Stimulated activated CD4-positive, alpha-beta T cell treated with anti-CD3 and anti-CD28 coated beads, Interleukin-1b, Interleukin-23, amount 100 ng/mL, for 24 hours (primary cell): ENCODE results near the gene EYA3.
"Not testable (repeated sequence)": the region's sequence is repeated elsewhere in the genome, so short reads cannot be mapped to it uniquely, and the experiment has no call there.

Source experiments
- DNase-seq, 4 experiments: peaks; one replicate each; pipeline ENCODE4 v3.0.0-alpha.2; 2020; ENCODE audit warnings: low read depth in 4 of 4, low spot score in 1 of 4

Gene EYA3

DNA sequence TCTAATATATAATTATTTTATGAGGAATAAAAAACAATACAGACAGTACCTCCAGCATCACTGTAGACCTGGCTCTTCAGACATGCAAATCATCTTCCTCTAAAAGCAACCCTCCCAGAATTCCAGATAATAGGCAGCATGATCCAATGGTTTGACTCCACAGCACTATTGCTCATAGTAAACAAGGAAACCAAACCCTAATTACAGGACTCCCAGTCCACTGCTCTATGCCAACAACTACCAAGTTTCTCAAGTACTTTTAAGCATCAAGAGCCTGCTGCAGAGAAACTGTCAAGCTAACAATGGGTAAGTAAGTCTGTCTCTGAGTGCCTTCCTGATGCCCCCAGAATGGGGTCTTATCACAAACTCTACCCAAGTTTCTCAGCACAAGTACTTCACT, 57.2 kb downstream of the EYA3 start:
- DNase-seq, result no peak

DNA sequence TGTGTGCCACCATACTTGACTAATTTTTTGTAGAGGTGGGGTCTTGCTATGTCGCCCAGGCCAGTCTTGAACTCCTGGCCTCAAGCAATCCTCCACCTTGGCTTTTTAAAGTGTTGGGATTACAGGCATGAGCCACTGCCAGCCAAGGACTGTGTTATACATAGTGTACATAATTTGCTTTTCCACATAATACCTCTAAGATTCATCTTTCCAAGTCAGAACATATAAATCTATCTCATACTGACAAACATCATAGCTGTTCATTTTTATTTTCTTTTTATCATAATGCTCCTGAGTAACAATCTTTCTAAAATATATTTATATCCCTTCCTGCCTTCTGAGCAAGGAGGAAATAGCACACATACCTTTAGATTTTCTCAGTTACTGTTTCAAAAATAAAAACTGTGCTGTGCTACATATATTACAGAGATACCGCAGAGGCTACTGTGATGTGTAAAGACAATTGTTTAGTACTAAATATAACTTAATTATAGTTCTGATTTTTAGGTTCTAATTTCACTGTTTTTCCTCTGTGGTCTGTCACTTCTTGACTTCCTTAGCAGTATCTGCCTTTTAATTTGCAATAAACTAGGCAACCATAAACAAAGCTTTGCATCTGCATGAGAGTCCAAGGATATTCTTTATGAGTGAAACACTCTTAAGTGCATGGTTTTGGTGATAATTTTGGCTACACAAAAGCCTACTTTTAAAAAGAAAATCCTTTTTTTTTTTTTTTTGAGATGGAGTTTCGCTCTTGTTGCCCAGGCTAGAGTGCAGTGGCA, 59.3 kb downstream of the EYA3 start:
- no peak for DNase-seq

DNA sequence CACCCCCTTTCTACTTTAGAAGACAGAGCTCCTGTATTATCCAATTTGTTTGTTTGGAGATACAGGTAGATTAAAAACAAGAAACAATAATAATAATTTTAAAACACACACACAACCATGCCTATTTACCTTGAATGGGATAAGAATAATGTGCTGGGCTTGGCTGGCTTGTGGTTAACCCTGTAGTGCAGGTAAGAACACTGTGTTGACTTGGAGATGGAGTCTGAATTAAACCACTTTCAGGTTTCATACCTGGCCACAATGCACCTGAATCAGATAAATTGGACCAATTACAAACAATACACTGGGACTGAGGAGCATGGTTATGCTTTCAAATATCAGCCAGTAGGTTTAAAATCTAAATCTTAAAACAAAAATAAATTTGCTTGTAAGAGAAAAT, 60.8 kb downstream of the EYA3 start:
- no peak for DNase-seq

DNA sequence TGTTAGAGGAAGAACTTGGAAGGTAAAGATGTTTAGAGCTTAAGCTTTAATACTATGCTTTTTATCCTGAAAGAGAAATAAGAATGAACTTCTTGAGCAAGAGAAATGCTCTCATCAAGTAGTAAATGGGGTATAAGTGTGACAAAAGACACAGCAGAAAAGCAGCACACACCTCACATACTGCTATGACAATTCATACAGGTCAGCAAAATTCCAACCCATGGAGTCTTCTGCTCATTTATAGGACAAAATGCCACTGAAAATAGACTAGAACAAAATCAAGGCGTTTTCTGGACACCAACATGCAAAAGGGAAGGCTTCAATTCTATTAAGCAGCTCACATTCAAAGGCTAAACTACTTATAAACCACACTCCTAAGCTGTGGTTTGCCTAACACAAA, 61.2 kb downstream of the EYA3 start:
- DNase-seq, result no peak

DNA sequence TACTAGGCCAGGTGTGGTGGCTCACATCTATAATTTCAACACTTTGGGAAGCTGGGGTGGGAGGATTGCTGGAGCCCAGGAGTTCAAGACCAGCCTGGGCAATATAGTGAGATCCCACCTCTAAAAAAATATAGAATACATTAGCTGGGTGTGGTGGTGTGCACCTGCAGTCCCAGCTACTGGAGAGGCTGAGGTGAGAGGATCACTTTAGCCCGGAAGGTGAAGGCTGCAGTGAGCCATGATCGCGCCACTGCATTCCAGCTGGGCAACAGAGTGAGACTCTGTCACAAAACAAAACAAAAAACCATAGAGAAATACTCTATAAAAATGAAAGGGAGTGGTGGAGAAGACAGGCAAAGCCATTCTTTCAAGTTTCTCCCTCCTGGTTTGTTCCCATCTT, 62.1 kb downstream of the EYA3 start:
- DNase-seq, result no peak

DNA sequence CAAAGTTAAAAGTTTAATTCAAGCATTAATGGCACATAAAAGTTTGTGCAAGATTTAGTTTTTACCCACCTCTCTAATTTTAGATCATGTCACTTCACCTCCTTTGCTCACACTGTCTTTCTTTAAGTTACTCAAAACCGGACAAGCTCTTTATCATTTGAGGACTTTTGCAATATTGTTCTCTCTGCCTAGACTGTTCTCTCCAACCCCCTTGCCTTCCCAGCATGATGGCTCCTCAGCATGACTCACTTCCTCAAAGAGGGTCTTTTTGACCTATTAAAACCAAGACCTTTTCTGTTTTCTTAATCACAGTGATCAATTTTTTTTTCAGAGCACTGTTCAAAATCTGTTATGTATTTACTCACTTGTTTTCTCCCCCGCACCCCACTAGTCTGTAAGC, 67.3 kb downstream of the EYA3 start:
- no peak for DNase-seq

DNA sequence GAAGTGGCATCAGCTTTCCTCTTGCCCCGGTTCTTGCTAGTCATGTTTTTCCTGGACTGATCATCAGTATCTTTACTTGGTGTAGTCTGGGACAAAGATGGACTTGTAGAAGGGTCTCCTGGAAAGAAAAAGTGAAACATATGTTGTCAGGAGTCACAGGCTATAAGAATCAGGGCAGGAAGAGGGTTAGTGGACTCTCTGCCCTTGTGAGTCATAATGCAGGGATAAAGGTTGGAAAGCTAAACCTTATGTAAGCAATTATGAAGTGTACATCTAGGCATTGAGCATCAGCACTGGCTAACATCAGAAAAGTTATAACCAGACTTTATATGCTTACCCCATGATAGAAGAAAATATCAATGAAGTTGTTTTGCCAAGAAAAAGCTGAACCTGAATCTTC, 77.4 kb downstream of the EYA3 start:
- no peak for DNase-seq

DNA sequence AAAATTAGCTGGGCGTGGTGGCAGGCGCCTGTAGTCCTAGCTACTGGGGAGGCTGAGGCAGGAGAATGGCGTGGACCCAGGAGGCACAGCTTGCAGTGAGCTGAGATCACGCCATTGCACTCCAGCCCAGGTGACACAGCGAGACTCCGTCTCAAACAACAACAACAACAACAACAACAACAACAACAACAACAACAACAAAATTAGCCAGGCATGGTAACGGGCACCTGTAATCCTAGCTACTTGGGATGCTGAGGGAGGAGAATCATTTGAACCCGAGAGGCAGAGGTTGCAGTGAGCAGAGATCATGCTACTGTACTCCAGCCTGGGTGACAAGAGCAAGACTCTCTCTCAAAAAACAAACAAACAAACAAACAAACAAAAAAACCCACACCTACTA, 85.3 kb downstream of the EYA3 start:
- DNase-seq, result not testable (repeated sequence)

DNA sequence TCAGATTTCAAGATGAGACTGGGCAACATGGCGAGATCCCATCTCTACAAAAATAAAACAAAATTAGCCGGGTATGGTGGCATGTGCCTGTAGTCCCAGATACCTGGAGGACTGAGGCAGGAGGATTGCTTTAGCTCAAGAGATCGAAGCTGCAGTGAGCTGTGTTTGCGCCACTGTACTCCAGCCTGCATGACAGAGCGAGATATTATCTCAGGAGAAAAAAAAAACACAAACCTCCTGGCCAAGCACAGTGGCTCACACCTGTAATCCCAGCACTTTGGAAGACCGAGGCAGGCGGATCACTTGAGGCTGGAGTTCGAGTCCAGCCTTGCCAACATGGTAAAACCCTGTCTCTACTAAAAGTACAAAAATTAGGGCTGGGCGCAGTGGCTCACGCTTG, 85.8 kb downstream of the EYA3 start:
- no peak for DNase-seq

DNA sequence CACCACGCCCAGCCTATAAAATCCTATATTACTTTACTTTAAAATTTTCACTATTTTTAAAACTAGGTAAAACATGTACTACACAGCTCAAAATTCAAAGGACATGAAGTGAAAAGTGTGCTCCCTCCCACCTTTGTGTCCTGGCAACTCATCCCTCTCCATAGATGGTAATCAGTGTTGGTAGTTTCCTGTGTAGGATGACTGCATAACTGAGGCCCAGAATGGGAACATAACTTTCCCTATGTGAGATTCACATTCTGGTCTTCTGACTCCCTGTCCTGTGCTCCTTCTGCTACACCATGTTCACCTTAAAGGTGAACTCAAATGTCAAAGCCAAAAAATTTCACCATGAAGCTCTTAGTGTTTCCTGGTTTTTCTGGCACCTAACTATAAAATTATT, 89.4 kb downstream of the EYA3 start:
- no peak for DNase-seq

DNA sequence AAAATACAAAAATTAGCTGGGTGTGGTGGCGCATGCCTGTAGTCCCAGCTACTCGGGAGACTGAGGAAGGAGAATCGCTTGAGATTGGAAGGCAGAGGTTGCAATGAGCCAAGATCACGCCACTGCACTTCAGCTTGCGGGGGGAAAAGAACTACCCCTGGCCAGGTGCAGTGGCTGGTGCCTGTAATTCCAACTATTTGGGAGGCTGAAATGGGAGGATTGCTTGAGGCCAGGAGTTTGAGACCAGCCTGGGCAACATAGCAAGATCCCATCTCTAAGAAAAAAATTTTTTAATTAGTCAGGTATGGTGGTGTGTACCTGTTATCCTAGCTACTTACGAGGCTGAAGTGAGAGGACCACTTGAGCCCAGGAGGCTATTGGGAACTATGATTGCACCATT, 93.9 kb downstream of the EYA3 start:
- not testable (repeated sequence) for DNase-seq

DNA sequence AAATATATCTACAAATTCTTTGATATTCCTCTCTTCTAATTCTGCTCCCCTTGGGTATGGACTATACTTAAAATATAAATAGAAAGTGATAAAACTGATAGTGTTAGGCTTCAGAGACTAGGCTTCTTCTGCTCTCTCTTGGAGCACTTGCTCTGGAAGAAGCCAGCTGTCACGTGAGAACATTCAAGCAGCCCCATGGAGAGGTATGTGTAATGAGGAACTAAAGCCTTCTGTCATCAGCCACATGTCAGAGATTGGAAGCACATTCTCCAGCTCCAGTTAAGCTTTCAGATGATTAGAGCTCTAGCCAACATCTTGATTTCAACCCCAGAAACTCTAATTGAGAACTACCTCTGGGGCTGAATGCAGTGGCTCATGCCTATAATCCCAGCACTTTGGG, 94.3 kb downstream of the EYA3 start:
- DNase-seq, result no peak

DNA sequence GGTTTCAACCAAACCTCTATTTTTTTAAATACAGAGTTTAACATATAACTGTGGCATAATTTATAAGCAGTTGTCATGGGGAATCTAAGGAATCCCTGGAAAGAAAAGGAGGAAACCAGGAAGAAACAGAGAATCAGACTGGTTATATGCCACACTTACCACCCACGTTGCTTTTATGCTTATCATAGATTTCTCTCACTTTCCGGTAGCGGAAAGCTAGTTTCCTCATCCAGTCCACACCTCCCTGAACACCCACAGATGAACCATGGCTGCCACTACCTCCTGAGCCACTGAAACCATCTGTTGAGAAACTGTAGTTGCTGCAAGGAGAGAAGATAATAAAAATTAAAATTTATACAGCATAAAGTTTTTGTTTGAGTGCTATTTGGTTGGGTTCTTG, 95.2 kb downstream of the EYA3 start:
- no peak for DNase-seq

DNA sequence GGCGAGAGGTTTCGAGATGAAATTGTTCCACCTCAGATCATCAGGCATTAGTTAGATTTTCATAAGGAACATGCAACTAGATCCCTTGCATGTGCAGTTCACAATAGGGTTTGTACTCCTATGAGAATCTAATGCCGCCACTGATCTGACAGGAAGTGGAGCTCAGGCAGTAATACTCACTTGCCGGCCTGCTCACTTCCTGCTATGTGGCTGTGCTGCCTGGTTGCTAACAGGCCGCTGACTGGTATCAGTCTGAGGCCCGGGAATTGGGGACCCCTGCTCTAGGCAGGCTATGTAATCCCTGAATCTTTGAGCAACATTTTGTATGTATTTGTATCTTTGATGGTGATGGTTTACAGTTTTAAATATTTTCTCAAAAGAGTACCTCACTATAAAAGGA, 96.1 kb downstream of the EYA3 start:
- peak in 2 of 4 experiments; percentile 9 to 27 for DNase-seq

DNA sequence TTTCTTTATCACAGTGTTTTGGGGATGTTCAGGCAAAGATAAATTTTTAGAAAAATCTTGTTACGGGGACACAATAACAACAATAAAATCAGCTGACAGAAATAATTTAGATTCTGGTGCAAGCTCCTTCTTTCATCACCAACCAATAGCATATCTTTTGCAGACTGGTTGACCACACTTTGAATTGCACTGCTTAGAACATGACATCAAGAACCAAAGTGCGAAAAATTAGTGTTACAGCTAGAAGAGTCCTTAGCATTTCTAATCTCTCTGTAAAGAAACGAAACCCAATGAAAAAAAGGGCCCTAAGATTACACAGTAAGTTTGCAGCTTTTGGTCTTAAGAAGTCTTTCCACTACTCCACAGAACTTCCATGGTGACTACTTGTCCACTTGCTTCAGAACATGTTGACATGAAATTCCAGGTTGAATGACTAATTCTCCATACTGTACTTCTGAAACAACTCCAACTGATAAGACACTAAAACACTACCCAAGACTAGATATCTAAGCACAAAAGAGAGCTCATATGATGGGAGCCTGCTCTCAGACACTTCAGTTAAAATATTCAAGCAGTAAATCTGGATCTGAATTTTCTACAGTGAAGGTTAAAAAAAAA, 97.4 kb downstream of the EYA3 start:
- DNase-seq, result no peak

DNA sequence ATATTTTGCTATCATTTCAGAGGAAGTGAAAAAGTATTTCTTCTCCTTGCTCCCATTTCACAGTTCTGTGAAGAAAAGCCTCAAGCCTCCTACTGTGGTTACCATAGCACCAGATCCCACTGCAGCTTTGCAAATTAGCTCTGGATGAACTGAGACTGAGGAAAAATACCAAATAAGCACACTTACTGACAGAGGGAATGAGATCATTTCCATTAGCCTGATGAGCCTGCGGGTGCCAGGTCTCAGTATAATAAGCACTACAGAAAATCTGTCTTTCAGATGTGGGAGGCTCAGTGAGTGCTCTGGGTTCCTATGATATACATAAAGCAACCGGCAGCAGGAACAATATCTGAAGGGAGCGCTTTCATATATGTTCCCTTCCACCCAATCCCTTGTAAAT, 107.3 kb downstream of the EYA3 start:
- no peak for DNase-seq

DNA sequence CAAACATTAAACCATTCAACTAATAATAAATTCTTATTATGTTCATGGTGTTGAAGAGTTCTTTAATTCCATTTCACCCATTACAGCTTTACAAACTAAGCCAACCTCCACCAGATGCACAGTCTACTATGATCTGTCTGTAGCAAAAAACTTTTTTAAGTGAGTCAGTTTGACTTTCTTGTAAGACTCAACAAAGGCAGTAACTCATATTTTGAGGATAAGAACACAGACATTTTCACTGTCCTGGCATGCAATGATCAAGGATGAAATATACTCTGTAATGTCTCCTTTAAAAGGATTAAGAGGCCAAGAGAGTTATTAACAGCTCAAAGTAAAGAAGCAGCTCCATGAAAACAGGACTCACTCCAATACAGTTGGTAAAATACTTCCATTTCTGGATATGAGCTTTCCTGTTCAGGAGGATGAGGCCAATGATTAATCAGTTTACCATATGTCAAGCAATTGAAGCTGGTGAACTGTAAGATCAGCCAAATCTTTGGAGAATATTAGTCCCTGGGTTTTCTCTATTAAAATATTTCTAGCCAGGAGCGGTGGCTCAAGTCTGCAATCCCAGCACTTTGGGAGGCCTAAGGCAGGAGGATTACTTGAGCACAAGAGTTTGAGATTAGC, 108.1 kb downstream of the EYA3 start:
- DNase-seq, result no peak

DNA sequence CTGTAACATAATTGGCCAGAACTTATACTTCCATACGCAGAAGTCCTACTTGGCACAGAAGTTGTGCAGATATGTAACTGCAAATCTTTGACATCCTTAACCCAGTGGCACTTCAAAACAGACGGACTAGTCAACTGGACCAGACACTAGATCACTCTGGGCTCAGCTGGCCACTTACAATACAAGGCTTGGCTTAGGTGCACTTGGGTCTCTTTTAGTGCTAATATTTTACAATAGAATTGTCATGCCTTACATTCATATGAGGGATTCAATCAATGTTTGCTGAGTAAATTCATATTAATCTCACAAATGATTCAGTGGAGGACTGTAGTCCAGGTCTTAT, 108.6 kb downstream of the EYA3 start:
- no peak for DNase-seq

DNA sequence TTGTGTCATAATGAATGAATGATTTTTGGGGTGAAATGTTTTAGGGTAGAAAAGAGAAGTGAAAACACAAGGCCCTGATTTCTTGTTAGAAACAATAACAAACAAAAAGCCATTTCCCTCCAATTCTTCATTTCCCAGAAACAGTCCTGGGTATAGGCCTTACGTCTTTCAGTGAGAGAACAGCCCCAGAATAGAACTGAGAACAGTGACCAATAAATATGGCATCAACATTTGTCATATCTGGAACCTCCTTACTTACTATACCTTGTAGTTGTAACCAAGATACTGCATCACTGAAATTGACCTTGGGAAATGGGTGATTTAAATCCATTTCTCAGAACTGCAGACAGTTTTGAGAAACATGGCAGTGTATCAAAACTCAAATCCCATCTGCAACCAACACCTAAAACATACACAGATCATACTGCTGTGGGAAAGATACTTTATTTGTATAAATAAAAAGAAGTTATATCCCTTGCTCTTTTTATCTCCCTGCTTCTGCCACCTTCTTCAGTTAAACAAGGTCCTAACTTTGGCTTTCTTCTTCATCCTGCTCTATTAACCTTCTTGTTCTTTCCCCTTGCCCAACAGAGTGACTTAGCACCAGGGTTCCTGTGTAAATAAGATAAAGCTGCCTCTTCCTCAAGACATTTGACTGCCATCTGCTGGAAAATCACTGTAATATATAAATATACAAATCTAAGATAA, 109.1 kb downstream of the EYA3 start:
- DNase-seq, result no peak

DNA sequence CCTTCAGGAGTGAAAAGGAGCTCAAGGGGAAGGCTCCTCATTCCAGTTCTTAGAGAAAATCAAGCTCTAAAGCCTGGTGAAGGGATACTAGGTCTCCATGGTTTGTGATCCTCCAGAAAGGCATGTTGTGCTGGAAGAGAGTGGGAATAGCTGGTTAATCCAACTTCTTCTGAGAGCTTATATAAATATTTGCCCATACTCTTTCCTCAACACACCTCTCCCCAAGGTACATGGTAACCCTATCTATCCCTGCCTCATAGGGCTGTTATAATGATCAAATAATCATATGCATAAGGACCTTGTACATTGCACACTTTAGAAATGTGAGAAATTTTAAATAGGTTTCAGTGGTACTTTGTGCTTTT, 114.0 kb downstream of the EYA3 start:
- DNase-seq, result no peak

DNA sequence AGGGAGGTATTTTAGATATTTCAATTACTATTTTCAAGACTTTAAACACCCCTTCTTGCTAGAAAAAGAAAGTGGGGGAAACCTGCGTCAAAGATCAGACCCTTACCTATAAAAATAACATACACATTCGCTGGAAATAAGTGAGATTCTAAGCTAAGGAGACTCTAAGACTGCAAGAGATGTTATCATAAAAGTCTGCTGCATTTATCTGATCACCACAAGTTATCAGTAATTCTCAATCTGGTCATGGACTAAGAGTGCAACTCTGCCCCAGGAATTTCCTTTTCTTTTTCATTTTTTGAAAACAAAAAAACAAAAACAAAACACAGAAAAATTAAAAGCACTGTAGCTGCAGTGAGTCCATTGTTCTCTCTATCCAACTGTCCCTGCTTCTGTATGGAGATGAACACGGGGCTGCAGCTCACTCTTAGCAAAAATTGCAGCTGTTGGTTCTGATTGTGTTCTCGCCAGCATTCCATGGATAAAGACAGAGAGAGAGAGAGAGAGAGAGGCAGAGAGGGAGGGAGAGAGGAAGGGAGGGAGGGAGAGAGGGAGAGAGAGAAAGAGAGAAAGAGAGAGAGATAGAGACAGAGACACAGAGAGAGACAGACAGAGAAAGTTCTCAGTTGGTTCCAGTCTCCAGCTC, 114.5 kb downstream of the EYA3 start:
- DNase-seq, result no peak

DNA sequence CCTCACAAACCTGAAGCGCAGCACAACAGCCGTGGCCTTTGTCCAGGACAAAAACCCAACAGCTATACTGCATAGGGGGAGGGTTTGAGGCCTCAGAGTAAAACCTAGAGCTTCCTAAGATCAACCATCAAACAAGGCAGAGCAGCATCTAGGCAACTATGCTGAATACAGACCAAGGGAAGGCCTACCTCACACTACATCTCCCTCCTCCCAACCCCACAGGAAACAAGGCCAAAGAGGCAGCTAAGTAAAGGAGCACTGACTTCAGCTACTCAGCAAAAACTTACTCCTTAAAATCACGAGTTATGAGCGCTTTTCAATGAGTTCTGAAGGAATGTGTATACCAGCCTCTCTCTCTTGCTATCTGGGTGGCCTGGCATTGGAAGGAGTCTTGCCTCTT, 116.3 kb downstream of the EYA3 start:
- no peak for DNase-seq
